ENCODE data around the gene POLA2. TPM values are rescaled to one million over a fixed set of nuclear protein-coding genes. Genes with fewer than 3 reads are reported as not detected.
A peak's percentile ranks its signal among the peaks of the same experiment; 100 is the strongest.

The POLA2 gene
- total and polyA plus RNA-seq, 9 of the 15 experiments (the other 6 are each of a cell fraction or from before 2014, with no cell fraction given) = 2.7 to 134 (median 44.4) TPM

DNA sequence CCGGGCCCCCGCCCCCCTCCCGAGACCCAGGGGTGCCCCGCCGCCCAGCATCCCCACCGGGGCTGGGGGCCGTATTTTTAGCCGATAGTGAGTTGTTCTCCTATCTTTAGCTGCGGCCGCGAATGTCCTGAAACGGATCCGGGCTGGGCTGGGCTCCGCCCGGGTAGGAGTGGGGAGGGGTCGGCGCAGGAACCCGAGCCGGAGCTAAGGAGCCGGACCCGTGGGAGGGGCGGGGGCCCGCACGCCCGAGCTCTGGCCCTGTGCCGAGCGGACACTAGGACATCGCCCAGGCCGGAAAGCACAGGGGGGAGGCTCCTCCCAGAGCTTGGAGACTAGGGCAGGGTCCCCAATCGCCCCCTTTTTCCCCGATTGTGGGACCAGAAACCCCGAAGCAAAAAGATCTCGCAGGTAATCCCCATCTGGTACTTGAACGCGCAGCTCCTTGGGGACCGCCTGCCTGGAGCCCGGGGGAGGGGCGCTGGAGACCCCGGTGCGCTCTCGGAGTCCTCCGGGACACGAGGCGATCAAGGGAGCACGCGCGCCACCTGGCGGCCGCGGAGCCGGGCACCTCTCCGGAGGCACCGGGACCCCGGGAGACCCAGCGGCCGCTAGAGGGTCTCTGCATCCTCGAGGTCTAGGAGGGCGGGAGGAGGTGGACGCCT, 53.6 kb downstream of the POLA2 start:
- WGBS (ENCODE audit: insufficient coverage, low coverage, missing lambda C conversion rate) = under 1% methylated on average over 45 of the region's 59 CpGs
- Histone ChIP-seq H2AFZ (ENCODE audit: low read depth, low read length) (peak overlapping the region; percentile 81), H4K20me1 (replicated peaks; ENCODE audit: control insufficient read depth, insufficient read depth, low read length) (no peaks in the 10 kb centered on the region), H3K4me2 (ENCODE audit: insufficient read depth, low read length) (peak overlapping the region; percentile 84), H3K27ac (ENCODE audit: extremely low read depth, low read depth, low read length) (peak overlapping the region; percentile 64; the same call in 2 of the 3 replicates), H3K27me3 (ENCODE audit: control insufficient read depth in 2 of 2, insufficient read depth in 2 of 2, low read length in 2 of 2) (no peaks in the 10 kb centered on the region), H3K9me1 (ENCODE audit: control insufficient read depth, insufficient read depth, low read length) (no peaks in the 10 kb centered on the region), H3K4me1 (replicated peaks in 1 of 2; ENCODE audit: control insufficient read depth in 2 of 2, insufficient read depth in 2 of 2, low read length in 2 of 2) (peaks cover 16 to 43% of the 10 kb centered on the region in 2 experiments; a peak in 4 of 5 replicates), H3K79me2 (ENCODE audit: control insufficient read depth, insufficient read depth, low read length) (peaks cover 20% of the 10 kb centered on the region; the same call in 2 of the 3 replicates), H3K4me3 (peak overlapping the region; percentile 77), H3K9ac (ENCODE audit: insufficient read depth in 1 of 2, low read depth in 2 of 2, low read length in 2 of 2) (peak overlapping the region; percentile 61 to 91), H3K36me3 (ENCODE audit: control insufficient read depth, insufficient read depth, low read length) (no peaks in the 10 kb centered on the region), H3K9me3 (replicated peaks; ENCODE audit: control insufficient read depth, insufficient read depth, low read depth, low read length) (no peaks in the 10 kb centered on the region)
- peak; percentile 35 for FAIRE-seq
- ATAC-seq = peak; percentile 79
- POLR2A ChIA-PET = interaction anchor here (0.7 to 3.2 kb wide), 17 partner anchors 10 to 202 kb away, joined by 3 to 21 read pairs (median 4); partner anchors contain the start of genes DPF2, MALAT1, NEAT1 and POLA2
- TSS peak; percentile 43 for BruUV-seq (replicated peaks)
- DNase-seq (ENCODE audit: extremely low read depth in 1 of 4, low spot score in 3 of 4) = peak; percentile 83 to 90 (median 88)
- intact Hi-C loops (cut with micrococcal nuclease) = loop anchor here (1.0 to 10.0 kb wide), 4 partner anchors 25 to 201 kb away; partner anchors contain the start of genes TM7SF2 and ZNHIT2
- in situ Hi-C loops (cut with MboI) = no loop called here
- CTCF ChIA-PET (ENCODE audit: low intra/inter-chr PET ratio) = interaction anchor here (0.6 to 3.6 kb wide), 6 partner anchors 9 to 206 kb away, joined by 3 to 91 read pairs (median 5); no protein-coding TSS in a partner anchor
- TF ChIP-seq, protein P1, sequence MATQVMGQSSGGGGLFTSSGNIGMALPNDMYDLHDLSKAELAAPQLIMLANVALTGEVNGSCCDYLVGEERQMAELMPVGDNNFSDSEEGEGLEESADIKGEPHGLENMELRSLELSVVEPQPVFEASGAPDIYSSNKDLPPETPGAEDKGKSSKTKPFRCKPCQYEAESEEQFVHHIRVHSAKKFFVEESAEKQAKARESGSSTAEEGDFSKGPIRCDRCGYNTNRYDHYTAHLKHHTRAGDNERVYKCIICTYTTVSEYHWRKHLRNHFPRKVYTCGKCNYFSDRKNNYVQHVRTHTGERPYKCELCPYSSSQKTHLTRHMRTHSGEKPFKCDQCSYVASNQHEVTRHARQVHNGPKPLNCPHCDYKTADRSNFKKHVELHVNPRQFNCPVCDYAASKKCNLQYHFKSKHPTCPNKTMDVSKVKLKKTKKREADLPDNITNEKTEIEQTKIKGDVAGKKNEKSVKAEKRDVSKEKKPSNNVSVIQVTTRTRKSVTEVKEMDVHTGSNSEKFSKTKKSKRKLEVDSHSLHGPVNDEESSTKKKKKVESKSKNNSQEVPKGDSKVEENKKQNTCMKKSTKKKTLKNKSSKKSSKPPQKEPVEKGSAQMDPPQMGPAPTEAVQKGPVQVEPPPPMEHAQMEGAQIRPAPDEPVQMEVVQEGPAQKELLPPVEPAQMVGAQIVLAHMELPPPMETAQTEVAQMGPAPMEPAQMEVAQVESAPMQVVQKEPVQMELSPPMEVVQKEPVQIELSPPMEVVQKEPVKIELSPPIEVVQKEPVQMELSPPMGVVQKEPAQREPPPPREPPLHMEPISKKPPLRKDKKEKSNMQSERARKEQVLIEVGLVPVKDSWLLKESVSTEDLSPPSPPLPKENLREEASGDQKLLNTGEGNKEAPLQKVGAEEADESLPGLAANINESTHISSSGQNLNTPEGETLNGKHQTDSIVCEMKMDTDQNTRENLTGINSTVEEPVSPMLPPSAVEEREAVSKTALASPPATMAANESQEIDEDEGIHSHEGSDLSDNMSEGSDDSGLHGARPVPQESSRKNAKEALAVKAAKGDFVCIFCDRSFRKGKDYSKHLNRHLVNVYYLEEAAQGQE (IDR thresholded peaks at IDR 0.05; ENCODE audit: borderline replicate concordance) = peak; percentile 81
- TF ChIP-seq, protein P1 (CRISPR knock-in tag; IDR thresholded peaks at IDR 0.05; ENCODE audit: low read depth) = no peak; the same call in 1 of the 2 replicates
- 0 out of 2 replicates have a peak, but pooled peaks have one; percentile 13 for TF ChIP-seq STAT5A (IDR thresholded peaks at IDR 0.05; ENCODE audit: borderline replicate concordance, low read length)
- TF ChIP-seq PKNOX1 (IDR thresholded peaks at IDR 0.05) = no peak
- TF ChIP-seq TBP (optimal IDR thresholded peaks at IDR 0.05; ENCODE audit: low read depth, low read length) = peak; percentile 10
- no peak for TF ChIP-seq ID3 (CRISPR knock-in tag; IDR thresholded peaks at IDR 0.05)
- TF ChIP-seq ID3 (tag; IDR thresholded peaks at IDR 0.05) = peak; percentile 19; the same call in 1 of the 2 replicates
